NCI-H345 treated with DMSO at 0.1 percent for 48 hours (cell line): Measurements from ENCODE around the gene SRRM1.
"Not testable (repeated sequence)": the region's sequence is repeated elsewhere in the genome, so short reads cannot be mapped to it uniquely, and the experiment has no call there.

Source experiments
- DNase-seq: peaks from one replicate; lab custom pipeline; 2025; ENCODE audit not compliant: unreplicated experiment; lab: John Stamatoyannopoulos, UW

Gene SRRM1

DNA sequence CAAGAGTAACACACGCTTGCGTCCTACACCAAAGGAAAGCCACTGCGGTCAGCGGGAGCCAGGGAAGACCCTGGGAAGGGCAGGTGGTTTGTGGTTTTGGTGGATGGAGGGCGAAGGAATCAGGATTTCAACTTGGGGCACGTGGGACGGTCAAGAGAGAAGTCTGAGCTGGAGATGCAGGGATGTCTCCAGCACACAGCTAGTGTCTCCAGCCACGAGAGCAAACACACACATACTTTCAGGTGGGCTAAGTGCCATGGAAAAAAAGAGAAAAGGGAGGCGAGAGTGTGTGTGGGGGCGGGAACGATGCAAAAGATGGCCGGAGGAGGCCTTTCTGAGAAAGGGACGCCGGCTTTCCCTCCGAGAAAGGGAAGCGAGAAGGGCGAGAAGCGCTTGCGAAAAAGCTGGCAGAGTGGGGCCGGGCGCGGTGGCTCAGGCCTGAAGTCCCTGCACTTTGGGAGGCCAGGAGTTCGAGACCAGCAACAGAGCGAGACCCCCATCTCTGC is 1.4 kb upstream of the SRRM1 start:
- DNase-seq, result no peak

DNA sequence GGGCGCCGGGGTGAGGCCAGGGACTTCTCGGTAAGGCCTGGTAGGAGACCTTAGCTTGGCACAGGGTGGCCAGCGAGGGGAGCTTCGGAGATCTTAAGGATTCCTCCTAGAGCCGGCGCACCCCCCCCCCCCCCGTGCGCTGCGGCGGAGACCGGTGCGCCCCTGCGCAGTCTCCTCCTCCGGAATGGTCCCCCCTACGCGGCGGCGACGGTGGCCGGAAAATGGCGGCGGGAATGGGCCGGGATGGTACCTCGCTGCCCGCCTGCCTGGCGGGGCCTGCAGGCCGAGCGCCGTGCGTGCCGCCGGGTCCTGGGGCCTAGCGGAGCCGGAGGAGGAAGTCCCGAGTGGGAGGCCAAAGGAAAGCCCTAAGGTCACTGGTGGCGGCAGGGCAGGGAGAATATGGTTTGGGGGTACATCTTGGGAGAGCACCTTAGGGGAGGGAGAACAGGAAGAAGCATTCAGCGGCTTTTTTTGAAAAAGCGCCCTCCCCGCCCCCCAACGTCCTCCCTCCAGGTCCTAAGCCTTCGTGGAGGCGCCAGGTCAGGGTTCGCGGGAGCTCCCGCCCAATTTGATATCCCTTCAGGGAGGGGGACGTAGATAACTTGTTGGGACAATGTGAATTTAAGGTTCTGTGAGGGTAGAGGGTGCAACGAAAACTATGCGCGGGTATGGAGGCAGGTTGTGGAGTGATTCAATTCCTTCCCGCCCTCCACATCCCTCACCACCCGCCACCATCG is 429 bp downstream of the SRRM1 start:
- DNase-seq, result no peak

DNA sequence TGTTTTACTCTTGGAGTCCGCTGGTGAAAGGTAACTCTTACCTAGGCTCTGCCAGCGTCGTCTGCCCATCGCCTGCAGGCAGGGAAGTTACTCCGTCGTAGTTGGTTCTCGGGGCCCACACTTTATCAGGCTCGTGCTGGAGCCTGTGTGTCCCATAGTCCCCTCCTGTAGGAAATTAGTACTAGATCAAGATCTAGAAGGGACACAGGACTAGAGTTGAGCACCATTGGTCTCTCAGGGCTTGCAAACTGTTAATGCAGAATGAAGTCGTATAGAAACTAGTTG is 940 bp downstream of the SRRM1 start:
- DNase-seq, result no peak

DNA sequence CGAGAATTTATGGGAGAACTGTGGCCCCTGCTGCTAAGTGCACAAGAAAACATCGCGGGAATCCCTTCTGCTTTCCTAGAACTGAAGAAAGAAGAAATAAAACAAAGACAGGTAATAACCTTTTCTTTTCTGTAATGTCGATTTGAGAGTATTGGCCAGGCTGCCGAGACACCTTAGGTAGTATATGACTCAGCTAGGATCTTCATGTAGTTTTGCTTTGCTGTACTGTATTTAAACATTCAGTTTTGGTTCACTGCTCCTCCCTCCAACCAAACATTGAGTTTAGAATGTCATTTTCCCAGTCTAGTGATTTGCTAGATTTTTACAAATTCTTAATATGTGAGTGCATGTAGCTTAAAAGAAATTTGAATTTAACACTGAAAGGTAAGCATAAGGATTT is 5.8 kb downstream of the SRRM1 start:
- DNase-seq, result no peak

DNA sequence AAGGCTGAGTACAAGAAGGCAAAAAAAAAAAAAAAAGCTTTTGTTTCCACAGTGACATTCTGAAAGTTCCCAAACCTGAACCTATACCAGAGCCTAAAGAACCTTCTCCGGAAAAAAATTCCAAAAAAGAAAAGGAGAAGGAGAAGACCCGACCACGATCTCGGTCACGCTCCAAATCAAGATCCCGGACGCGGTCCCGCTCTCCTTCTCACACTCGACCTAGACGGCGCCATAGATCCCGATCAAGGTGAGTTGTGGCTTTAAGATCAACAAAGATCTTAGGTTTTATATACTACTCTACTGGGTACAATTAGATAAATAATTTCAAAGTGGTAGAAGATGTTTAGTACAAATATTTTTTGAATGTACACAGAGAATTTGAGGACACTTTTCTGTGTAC is 9.3 kb downstream of the SRRM1 start:
- no peak for DNase-seq

DNA sequence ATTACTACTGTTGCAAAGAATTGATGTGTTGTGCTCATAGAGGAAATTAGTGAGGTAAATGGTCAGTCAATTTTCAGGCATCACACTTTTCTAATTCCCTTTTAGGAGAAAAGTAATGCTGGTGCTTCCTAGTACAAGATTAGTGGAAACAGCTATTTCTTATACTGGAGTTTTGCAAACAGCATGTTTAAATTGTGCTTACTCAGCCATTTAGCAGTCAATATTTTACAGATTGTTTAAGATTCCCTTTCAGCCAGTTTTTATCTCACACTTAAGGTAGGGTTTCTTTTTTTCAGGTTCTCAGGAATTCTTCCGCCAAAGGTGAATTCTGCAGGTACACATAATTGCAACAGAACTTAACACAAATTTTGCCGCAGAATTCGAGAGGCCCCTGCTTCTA is 10.9 kb downstream of the SRRM1 start:
- no peak for DNase-seq

DNA sequence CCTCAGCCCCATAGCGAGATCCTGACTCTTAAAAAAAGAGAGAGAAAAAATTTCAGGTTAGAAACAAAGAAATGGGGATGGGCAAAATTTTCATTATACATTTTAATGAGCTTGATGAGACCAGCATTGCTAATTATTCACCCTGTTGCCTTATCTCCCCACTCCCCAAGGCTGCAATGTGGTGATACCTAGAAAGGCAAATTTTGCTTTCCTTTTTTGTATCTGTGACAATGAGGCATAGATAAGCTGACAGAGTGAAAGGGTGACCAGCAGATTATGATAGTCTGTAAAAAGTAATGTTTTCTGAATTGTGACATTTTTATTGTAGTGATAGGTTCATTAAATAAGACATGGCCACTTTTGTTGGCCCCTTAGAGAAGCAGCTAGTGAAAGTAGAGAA is 12.9 kb downstream of the SRRM1 start:
- no peak for DNase-seq

DNA sequence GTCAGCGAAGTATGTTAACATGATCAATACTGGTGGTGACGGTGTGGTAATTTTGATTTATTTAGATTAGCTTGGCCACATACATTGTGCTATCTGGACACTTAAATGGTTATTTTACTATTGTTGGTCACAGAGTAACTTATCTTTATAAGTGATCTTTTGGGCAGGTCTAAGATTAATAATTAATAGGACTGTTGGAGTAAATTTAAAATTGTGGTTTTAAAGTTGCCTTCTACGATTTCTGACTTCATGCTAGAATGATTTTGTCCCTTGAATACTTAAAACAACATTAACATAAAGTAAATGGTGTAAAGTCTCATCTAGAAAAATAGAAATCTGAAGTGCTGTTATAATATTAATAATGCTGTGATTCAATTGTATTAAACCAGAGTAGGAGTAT is 14.7 kb downstream of the SRRM1 start:
- no peak for DNase-seq

DNA sequence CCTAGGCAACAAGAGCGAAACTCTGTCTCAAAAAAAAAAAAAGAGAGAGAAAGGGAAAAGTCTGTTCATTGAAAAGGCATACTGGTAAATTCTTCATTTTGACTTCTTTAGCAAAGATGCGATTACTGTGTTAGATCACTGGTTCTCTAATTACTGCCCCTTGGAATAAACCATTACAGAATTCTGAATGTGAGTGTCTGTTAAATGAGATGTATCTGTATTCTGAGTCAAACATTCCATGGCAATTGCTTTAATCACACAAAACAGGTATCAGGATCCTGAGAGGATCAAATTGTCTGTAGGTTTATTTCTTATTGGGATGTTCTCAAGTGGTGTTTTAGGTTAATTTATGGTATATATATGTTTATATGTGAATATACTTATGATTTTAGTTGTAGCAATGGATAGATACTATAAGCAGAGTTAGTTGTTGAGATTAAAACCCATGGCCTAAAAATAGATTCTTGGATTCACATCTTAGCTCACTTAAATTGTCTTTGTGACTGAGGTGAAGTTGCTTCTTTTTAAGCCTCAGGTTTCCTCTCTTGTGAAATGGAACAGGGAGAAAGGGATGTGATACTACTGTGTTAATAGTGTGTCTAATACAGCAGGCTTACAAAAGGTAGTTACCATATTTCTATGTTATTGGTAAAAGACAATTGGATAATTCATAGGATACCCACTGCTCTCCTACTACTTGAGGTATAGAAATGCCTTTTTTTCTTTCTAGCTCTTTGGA is 16.2 kb downstream of the SRRM1 start:
- no peak for DNase-seq

DNA sequence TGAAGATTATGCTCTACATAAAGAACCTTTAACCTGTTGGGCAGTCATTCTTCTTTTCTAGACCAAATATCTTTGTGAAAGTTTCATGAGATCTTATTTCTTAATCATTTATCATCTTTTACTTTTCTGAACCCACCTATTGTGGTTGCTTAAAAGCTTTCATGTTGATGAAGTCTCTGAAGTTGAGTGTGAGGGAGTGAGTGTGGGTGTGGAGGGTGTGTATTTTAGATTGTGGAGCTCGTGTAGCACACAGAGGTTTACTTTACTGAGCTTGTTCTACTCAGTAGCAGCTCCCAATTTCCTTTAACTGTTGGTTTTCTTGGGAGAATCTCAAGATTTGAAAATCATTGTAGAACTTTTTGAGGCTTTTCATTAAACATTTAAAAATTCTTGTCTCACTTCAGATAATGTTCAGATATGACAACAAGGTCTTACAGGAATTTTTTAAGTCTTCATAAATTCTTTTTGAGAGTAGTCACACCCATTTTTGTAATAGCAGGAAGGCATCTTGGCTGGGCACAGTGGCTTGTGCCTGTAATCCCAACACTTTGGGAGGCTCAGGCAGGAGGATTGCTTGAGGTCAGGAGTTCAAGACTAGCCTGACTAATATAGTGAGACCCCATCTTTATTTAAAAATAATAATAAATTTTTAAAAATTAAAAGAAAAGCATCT is 17.0 kb downstream of the SRRM1 start:
- no peak for DNase-seq

DNA sequence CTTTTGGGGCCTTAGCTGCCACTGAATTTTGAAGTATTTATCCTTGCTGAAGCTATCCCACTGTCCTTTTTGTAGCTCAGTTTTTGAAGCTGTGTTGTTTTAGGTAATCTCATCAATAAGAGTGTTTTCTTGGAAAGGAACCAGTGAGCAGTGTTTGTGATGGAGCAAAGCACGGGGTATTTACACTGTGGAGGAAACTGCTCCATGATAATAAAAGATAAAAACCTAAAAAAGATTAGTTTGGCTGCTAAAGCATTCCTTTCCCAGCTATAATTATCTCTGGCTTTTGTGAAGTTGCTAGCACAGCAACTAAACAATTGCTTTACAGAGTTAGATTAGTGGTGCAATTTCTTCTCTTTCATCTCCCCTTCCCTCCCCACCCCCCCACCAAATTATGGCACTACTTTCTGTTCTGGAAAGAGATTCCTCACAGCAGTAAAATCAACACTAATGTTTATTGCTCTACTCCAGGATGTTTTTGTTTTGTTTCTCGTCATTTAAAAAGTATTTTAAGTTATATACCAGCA is 21.5 kb downstream of the SRRM1 start:
- no peak for DNase-seq

DNA sequence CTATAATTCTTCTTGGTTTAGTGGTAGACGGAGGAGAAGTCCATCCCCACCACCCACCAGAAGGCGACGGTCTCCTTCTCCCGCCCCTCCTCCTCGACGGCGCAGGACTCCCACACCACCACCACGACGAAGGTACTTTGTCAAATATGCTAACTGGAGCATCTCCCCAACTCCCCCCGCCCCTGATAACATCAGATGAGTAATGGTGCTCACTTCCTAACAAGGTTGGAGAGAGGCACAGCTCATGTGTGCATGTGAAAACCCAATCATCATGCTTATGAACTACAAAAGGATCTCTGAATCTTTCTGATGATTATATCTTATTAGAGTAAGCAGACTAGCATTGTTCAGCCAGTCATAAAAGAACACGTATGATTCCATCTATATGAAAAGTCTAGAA is 23.7 kb downstream of the SRRM1 start:
- no peak for DNase-seq

DNA sequence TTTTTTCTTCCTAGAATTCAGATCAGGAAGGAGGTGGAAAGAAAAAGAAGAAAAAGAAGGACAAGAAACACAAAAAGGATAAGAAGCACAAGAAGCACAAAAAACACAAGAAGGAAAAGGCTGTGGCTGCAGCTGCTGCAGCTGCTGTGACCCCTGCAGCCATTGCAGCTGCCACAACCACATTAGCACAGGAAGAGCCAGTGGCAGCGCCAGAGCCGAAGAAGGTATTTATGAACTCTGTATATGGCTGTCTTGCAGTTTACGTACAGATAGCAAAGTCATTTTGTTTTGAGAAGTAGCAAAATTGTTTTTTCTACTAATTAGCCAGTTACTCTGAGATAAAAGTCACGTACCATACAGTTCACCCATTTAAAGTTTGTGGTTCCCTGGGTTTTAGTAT is 28.3 kb downstream of the SRRM1 start:
- not testable (repeated sequence) for DNase-seq

DNA sequence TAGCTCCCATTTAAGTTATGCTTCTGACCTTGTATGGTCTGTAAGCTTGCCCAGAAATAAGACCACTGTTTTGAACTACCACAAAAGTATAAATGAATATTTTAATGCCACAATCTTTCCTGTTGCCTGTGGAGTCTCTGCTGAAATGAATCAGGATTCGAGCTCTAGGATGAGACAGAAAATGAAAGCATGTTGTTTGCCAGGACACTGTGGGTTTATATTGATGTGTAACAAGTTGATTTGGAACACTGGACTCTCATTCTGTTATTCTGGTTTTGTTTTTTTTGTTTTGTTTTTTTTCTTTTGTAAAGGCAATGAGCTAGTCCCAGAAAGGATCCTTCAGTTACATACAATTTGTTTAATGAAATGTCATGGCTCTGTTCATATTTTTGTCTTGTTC is 29.6 kb downstream of the SRRM1 start:
- DNase-seq, result not testable (repeated sequence)

DNA sequence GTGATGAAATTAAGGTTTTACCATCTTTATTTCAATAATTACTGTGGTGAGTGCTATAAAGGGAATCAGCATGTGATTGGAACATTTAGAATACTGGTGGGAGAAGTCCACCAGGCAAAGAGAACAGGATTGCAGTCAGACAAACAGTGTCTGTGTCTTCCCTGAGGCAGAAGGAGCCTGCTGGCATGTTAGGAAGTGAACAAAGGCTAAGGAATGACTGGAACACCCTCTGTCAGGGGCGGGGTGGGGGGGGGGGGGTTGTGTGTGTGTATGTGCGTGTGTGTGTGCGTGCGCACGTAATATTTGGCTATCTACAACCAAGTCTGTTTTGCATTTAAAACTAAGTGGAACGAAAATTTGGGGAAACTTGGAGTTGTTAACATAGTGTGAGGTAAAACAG is 30.2 kb downstream of the SRRM1 start:
- no peak for DNase-seq

DNA sequence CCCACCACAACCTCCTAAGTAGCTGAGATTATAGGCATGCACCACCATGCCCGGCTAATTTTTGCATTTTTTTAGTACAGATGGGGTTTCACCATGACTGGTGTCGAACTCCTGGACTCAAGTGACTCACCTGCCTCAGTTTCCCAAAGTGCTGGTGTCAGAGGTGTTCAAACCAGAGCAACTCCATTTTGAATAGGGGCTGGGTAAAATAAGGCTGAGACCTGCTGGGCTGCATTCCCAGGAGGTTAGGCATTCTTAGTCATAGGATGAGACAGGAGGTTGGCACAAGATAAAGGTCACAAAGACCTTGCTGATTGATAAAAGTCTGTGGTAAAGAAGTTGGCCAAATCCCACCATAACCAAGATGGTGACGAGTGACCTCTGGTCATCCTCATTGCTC is 35.3 kb downstream of the SRRM1 start:
- not testable (repeated sequence) for DNase-seq

DNA sequence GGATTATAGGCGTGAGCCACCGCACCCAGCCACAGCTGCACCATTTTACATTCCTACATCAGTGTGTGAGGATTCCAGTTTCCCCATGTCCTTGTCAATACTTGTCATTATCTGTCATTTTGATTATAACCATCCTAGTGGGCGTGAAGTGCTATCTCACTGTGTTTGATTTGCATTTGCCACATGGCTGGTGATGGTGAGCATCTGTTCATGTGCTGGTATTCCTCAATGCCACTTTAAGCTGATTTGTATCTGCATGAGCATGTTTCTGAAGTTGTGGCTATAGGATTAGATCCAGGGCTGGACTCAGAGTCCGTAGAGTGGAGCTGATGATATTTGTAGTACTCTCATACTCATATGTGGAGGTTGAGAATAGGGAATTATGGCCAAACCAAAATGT is 36.6 kb downstream of the SRRM1 start:
- no peak for DNase-seq

DNA sequence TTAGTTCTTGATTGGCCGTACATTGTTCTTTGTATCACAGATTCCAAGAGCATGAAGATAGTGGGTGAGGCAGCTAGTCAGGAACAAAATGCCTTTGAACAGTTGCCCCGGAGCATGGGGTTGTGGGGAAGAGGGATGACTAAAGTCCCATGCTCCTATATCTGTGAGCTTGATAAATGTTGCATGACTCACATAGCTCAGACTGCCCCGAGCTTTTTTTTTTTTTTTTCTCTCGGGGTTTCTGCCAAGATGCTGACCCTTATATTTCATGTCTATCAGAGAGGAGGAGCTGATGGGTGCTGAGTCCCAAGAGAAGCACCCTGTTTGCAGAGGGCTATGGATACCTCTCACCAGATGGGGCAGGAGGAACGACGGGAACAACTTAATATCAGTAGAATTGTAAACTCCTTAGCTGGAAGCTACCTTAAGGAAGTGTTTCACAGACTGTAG is 40.6 kb downstream of the SRRM1 start:
- no peak for DNase-seq

DNA sequence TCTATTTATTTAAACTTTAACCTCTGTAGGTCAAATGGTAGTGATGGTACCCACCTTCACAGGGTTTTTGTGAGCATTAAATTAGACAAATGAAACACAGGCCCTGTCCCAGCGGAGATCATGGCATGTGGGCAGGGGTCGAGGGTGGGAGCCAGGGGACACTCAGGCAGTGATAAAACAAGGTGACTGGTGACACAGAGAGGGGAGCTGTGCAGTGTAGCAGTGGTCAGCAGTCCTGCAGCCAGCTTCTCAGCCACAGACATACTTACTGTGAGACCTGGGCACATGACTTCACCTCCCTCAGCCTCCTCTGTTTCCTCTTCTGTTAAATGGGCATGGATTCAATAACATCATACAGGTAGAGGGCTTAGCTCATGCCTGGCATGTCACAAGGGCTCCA is 44.9 kb downstream of the SRRM1 start:
- DNase-seq, result no peak

DNA sequence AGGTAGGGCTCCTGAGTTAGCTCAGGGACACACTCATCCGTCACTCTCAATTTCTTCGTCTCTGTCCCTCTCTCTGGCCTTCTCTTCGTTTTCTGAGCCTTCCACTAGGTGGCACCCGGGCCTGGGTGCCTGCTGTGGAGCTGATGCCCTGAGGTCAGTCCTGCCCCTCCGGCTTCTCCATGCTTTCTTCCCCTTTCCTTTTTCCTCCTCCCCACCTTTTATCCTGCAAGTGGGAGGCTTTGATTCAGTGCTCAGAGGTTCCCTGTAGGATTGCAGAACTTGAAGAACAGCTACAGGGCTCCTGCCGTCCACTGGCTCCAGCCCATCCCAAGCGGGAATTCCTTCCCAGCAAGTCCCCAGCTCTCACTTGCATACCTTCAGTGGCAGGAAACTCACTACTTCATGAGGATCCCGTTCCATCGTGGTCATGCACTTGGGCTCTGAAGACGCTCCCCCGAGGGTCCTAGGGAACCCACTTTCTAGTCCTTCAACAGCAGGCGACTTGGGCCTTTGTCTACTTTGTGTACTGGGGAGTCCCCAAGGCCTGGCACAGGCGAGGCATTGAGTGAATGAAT is 45.6 kb downstream of the SRRM1 start:
- DNase-seq, result peak; percentile 31

DNA sequence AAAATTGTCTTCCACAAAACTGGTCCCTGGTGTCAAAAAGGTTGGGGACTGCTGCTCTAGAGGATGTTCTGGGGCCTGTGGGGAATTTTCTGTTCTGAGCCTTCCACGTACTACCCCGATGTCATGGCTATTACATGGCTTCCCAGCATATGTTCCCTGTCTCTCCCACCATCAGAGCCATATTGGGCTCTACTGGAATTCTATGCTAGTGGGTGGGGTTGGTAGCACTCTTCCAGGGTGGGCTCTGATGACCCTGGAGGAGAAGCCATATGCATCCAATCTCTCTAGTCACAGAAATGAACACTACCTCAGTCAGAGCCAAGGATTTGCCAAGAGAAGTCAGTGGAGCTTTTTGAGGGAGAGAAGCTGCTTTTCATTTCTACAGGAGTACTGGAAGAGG is 47.9 kb downstream of the SRRM1 start:
- DNase-seq, result no peak
